Activated naive CD8-positive, alpha-beta T cell treated with anti-CD3 and anti-CD28 coated beads, Interleukin-2, amount 10 ng/mL, durations not matched to agents 7 days and 5 days (primary cell): Measurements from ENCODE around the gene OR2A42. TPM values are rescaled to one million over a fixed set of nuclear protein-coding genes. Genes with fewer than 3 reads are reported as not detected.
"Not testable (repeated sequence)": the region's sequence is repeated elsewhere in the genome, so short reads cannot be mapped to it uniquely, and the experiment has no call there.

Experiments
- ATAC-seq: fragments of 150-1000 bp; cut with Tn5 transposase; one replicate; pipeline ENCODE4 v1.10.0; 2021; ENCODE audit warnings: low read depth, moderate library complexity
- POLR2A ChIA-PET: fragments of 350-600 bp; sonication (Branson Sonifier 250); formaldehyde crosslinking; loops from one replicate; lab custom pipeline; 2021; ENCODE audit warnings: antibody characterized with exemption; lab: Charles Lee
- DNase-seq: peaks from one replicate; pipeline ENCODE4 v3.0.0; 2021
- H3K27ac Mint-ChIP-seq: one replicate; pipeline ENCODE4 v1.8.0; 2022; ENCODE audit warnings: mild to moderate bottlenecking, mixed read lengths
- H3K27me3 Mint-ChIP-seq: one replicate; pipeline ENCODE4 v1.8.0; 2022; ENCODE audit warnings: mild to moderate bottlenecking, moderate library complexity, mixed read lengths
- H3K36me3 Mint-ChIP-seq: one replicate; pipeline ENCODE4 v1.8.0; 2021; ENCODE audit warnings: mild to moderate bottlenecking, mixed read lengths
- H3K4me1 Mint-ChIP-seq: one replicate; pipeline ENCODE4 v1.8.0; 2021; ENCODE audit warnings: mixed read lengths
- H3K4me3 Mint-ChIP-seq: one replicate; pipeline ENCODE4 v1.8.0; 2022; ENCODE audit warnings: mild to moderate bottlenecking, moderate library complexity, mixed read lengths
- H3K9me3 Mint-ChIP-seq: one replicate; pipeline ENCODE4 v1.8.0; 2021; ENCODE audit warnings: mixed read lengths
- total RNA-seq, 2 experiments: library from RNA; stranded (reverse); gene quantifications; one replicate each; pipeline ENCODE4 v1.2.3, GENCODE V29; 2021

Gene OR2A42
- total RNA-seq, 2 experiments from 2014 or later, result not detected

DNA sequence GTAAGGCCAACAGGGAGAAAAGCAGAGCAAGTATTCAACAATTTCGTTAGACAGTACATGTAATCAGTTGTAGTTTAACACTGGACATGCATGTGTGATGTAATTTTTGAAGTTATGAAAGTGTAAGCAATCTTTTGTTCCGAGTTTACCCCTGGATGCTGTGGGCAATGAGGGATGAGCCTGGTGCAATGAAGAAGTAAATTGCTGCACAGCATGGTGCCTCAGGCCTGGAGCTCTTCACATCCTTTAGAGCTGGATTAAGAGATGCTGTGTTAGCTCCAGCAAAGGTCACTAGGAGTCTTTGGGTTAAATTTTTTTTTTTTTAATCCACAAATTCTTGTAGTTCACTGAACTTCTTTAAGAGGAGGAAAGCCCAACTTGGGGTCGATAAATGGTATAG, 36.3 kb downstream of the OR2A42 start:
- H3K36me3 Mint-ChIP-seq, H3K4me1 Mint-ChIP-seq, H3K9me3 Mint-ChIP-seq, DNase-seq, H3K4me3 Mint-ChIP-seq, POLR2A ChIA-PET, ATAC-seq, H3K27ac Mint-ChIP-seq, H3K27me3 Mint-ChIP-seq: not testable (repeated sequence)

DNA sequence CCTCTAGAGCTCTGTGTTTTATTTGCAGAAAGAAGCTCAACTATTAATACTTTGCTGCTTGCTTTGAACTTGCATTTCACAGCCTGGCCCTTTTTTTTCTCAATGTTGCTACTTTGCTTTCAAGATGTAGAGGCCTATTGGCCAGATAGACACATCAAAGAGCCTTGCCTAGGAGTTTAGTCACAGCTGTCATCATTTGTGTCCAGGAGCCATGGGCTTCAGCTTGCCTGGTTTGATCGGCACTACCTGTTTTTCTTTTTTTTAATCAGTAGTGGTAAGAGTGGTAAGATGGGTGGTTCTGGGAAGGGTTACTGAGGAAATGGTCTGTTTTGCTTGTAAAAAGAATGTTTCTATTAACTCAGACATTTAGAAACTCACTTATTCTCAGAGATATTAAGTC, 37.4 kb downstream of the OR2A42 start:
- H3K4me3 Mint-ChIP-seq, H3K4me1 Mint-ChIP-seq, DNase-seq, H3K36me3 Mint-ChIP-seq, POLR2A ChIA-PET, H3K27me3 Mint-ChIP-seq, H3K9me3 Mint-ChIP-seq, H3K27ac Mint-ChIP-seq: not testable (repeated sequence)
- peak; percentile 95 for ATAC-seq

DNA sequence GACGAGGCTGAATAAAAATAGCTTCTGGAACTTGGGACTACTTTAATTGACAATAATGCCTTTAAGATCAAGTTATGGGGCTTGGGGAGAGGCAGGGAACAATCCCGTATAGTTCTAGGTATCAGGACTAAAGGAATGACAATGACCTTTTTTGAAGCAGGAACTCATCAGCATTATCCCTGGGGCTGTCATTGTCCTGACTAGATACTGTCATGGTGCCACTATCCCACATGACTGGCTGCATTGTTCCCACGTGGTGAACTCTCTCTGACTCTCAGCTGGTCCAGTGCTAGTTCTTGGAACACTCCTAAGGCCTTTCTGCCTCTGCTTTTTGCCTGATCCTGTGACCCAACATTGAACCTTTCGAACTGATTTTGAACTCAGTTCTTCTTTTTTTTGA, 40.5 kb downstream of the OR2A42 start:
- ATAC-seq, H3K27me3 Mint-ChIP-seq, H3K4me3 Mint-ChIP-seq, H3K27ac Mint-ChIP-seq, DNase-seq, H3K9me3 Mint-ChIP-seq, POLR2A ChIA-PET, H3K4me1 Mint-ChIP-seq, H3K36me3 Mint-ChIP-seq: not testable (repeated sequence)

GRCh38 chr7:144195212-144195872, 44.1 kb downstream of the OR2A42 start, which contains the start of gene ARHGEF35:
Gene ARHGEF35 (minus strand): TSS chr7:144195833. CDS start chr7:144188383, 7,450 bp downstream.
- H3K9me3 Mint-ChIP-seq, H3K27ac Mint-ChIP-seq, H3K27me3 Mint-ChIP-seq, POLR2A ChIA-PET, H3K36me3 Mint-ChIP-seq, DNase-seq, H3K4me1 Mint-ChIP-seq, H3K4me3 Mint-ChIP-seq: not testable (repeated sequence)
- ATAC-seq, result peak; percentile 80

GRCh38 chr7:144194453-144194852, 45.0 kb downstream of the OR2A42 start:
- ATAC-seq, H3K27ac Mint-ChIP-seq, POLR2A ChIA-PET, H3K4me3 Mint-ChIP-seq, H3K27me3 Mint-ChIP-seq, H3K9me3 Mint-ChIP-seq, DNase-seq, H3K4me1 Mint-ChIP-seq, H3K36me3 Mint-ChIP-seq: not testable (repeated sequence)

- H3K27me3 Mint-ChIP-seq, ATAC-seq, H3K36me3 Mint-ChIP-seq, H3K9me3 Mint-ChIP-seq, H3K4me1 Mint-ChIP-seq, POLR2A ChIA-PET, H3K4me3 Mint-ChIP-seq, H3K27ac Mint-ChIP-seq, DNase-seq: not testable (repeated sequence)
These were observed 45.6 kb downstream of the OR2A42 start for GRCh38 chr7:144193782-144194181.

GRCh38 chr7:144188578-144189171, 50.7 kb downstream of the OR2A42 start:
- not testable (repeated sequence) for H3K36me3 Mint-ChIP-seq, DNase-seq
- ATAC-seq, result peak; percentile 17

GRCh38 chr7:144187848-144188247, 51.6 kb downstream of the OR2A42 start:
- H3K4me1 Mint-ChIP-seq, H3K36me3 Mint-ChIP-seq, H3K27me3 Mint-ChIP-seq, ATAC-seq, H3K4me3 Mint-ChIP-seq, H3K9me3 Mint-ChIP-seq, DNase-seq, H3K27ac Mint-ChIP-seq, POLR2A ChIA-PET: not testable (repeated sequence)

More at GRCh38 chr7:144188578-144189171, 50.7 kb downstream of the OR2A42 start:
- H3K9me3 Mint-ChIP-seq, POLR2A ChIA-PET, H3K4me1 Mint-ChIP-seq, H3K27me3 Mint-ChIP-seq, H3K27ac Mint-ChIP-seq, H3K4me3 Mint-ChIP-seq: not testable (repeated sequence)

- H3K27ac Mint-ChIP-seq, H3K4me3 Mint-ChIP-seq, H3K4me1 Mint-ChIP-seq, DNase-seq, H3K27me3 Mint-ChIP-seq, POLR2A ChIA-PET, H3K36me3 Mint-ChIP-seq, H3K9me3 Mint-ChIP-seq, ATAC-seq: not testable (repeated sequence)
These were observed 56.2 kb downstream of the OR2A42 start, which contains the start of gene CTAGE4 for GRCh38 chr7:144183166-144183565. Gene CTAGE4 (plus strand): TSS chr7:144183466. CDS start chr7:144183504, 38 bp downstream.

- H3K4me3 Mint-ChIP-seq, H3K9me3 Mint-ChIP-seq, H3K27ac Mint-ChIP-seq, H3K27me3 Mint-ChIP-seq, ATAC-seq, DNase-seq, POLR2A ChIA-PET, H3K36me3 Mint-ChIP-seq, H3K4me1 Mint-ChIP-seq: not testable (repeated sequence)
These were observed 60.3 kb downstream of the OR2A42 start for GRCh38 chr7:144179165-144179479.

GRCh38 chr7:144178380-144179164, 60.8 kb downstream of the OR2A42 start:
- H3K36me3 Mint-ChIP-seq, H3K4me1 Mint-ChIP-seq, POLR2A ChIA-PET, H3K4me3 Mint-ChIP-seq, H3K27ac Mint-ChIP-seq, H3K9me3 Mint-ChIP-seq, DNase-seq, H3K27me3 Mint-ChIP-seq: not testable (repeated sequence)
- ATAC-seq, result peak; percentile 78
